Brain microvascular endothelial cell (primary cell): Measurements from ENCODE around the gene L3MBTL1.

Experiments used
- DNase-seq: peaks from one replicate; pipeline ENCODE4 v3.0.0-alpha.2; 2020
- H3K27ac ChIP-seq: fragments of 250-450 bp; sonication (Bioruptor Pico); 2 replicates; pipeline ENCODE4 v1.5.1; 2020; ENCODE audit warnings: mild to moderate bottlenecking, moderate library complexity
- H3K27me3 ChIP-seq: fragments of 250-450 bp; sonication (Bioruptor Pico); replicated peaks from 2 replicates; pipeline ENCODE4 v1.5.1; 2020; ENCODE audit warnings: mild to moderate bottlenecking
- H3K36me3 ChIP-seq: fragments of 250-450 bp; sonication (Bioruptor Pico); replicated peaks from 2 replicates; pipeline ENCODE4 v1.5.1; 2020; ENCODE audit warnings: mild to moderate bottlenecking
- H3K4me3 ChIP-seq: 2 replicates; pipeline ENCODE4 v1.5.1; 2011; ENCODE audit warnings: low read depth, mild to moderate bottlenecking, control low read depth, low read length, moderate library complexity
- in situ Hi-C: cut with HindIII; loops from 2 replicates; pipeline ENCODE4 v1.10.0; 2017; ENCODE audit warnings: low sequenced_read_pairs, low pct_ligation_motif_present
- TF ChIP-seq, protein P1 (sequence below): IDR thresholded peaks from 2 replicates; pipeline ENCODE4 v1.5.1; 2011; ENCODE audit warnings: low read depth, mild to moderate bottlenecking, moderate library complexity, low read length, control low read depth, inconsistent platforms; ENCODE audit errors: missing control alignments

L3MBTL1 gene

DNA sequence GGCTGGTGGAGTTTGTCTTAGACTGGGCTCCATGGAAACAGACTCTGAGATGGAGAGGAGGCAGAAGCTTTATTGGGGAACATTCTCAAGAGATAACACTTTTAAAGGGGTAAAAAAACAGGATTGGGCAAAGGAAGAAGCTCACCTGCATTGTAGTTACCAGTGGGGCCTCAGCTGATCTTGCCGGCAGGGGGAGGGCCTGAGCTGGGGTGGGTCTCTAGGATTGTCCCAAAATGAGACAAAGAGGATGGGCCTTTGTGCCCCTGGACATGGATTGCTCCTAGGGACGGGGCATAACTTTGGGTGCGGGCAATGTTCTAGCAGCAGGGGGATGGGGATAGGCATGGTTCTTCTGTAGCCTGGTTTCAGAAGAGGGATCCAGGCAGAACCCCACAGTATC, 63.8 kb downstream of the L3MBTL1 start:
- H3K36me3 ChIP-seq = no peaks in the 10 kb centered on the region
- in situ Hi-C loops = no loop called here
- H3K27me3 ChIP-seq = no peaks in the 10 kb centered on the region
- TF ChIP-seq, protein P1, sequence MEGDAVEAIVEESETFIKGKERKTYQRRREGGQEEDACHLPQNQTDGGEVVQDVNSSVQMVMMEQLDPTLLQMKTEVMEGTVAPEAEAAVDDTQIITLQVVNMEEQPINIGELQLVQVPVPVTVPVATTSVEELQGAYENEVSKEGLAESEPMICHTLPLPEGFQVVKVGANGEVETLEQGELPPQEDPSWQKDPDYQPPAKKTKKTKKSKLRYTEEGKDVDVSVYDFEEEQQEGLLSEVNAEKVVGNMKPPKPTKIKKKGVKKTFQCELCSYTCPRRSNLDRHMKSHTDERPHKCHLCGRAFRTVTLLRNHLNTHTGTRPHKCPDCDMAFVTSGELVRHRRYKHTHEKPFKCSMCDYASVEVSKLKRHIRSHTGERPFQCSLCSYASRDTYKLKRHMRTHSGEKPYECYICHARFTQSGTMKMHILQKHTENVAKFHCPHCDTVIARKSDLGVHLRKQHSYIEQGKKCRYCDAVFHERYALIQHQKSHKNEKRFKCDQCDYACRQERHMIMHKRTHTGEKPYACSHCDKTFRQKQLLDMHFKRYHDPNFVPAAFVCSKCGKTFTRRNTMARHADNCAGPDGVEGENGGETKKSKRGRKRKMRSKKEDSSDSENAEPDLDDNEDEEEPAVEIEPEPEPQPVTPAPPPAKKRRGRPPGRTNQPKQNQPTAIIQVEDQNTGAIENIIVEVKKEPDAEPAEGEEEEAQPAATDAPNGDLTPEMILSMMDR = no peak
- H3K27ac ChIP-seq = no peak overlapping the region
- no peak for DNase-seq
- no peak overlapping the region for H3K4me3 ChIP-seq

DNA sequence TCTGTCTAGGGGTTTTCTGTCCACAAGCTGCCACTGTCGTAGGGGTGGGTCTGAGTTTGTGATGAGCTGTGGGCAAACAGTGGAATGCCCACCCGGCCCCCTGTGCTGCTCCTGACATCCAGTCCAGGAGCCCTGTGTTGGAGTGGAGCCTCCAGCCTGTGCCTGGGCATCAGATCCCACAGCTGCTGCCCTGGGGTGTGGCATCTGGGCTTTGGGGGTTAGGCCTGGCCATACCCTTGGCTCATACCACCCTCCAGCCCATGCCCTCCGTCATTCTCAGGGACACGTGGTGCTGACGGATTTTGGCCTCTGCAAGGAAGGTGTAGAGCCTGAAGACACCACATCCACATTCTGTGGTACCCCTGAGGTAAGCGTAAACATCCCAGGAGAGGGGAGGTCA, 64.3 kb downstream of the L3MBTL1 start:
- in situ Hi-C loops = no loop called here
- no peaks in the 10 kb centered on the region for H3K36me3 ChIP-seq
- DNase-seq = no peak
- no peak overlapping the region for H3K4me3 ChIP-seq
- H3K27me3 ChIP-seq = no peaks in the 10 kb centered on the region
- TF ChIP-seq, protein P1 = no peak
- no peak overlapping the region for H3K27ac ChIP-seq

DNA sequence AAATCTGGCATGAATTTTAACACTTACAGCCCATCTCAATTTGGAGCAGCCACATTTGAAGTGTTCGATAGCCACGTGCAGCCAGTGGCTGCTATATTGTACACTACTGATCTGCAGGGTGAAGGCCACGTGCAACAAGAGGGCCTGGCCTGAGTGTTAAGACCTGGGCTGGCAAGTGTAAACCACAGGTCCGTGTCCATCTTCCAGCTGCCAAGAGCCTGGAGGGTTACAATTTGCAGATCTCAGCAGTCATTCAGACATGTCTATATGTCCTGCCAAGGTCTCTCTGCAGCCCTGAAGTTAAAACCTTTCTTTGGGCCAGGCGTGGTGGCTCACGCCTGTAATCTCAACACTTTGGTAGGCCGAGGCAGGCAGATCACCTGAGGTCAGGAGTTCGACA, 65.4 kb downstream of the L3MBTL1 start:
- H3K4me3 ChIP-seq = no peak overlapping the region
- no peak overlapping the region for H3K27ac ChIP-seq
- DNase-seq = no peak
- H3K27me3 ChIP-seq = no peaks in the 10 kb centered on the region
- no peaks in the 10 kb centered on the region for H3K36me3 ChIP-seq
- in situ Hi-C loops = no loop called here
- TF ChIP-seq, protein P1 = no peak

DNA sequence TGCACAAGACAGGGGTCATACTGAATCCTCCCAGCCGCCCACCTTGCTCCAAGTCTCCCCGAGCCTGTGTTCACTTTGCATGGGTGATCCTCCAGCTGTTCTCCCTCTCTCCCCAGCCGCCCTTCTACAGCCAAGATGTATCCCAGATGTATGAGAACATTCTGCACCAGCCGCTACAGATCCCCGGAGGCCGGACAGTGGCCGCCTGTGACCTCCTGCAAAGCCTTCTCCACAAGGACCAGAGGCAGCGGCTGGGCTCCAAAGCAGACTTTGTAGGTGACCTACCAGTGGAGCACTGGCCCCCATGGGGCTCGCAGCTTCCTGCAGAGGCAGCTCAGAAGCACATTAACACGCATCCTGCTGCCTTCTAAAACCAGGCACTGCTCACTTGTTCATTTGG, 68.6 kb downstream of the L3MBTL1 start:
- Histone ChIP-seq H3K4me3 (no peak overlapping the region), H3K27ac (no peak overlapping the region), H3K36me3 (no peaks in the 10 kb centered on the region), H3K27me3 (no peaks in the 10 kb centered on the region)
- TF ChIP-seq, protein P1 = no peak
- in situ Hi-C loops = no loop called here
- no peak for DNase-seq

DNA sequence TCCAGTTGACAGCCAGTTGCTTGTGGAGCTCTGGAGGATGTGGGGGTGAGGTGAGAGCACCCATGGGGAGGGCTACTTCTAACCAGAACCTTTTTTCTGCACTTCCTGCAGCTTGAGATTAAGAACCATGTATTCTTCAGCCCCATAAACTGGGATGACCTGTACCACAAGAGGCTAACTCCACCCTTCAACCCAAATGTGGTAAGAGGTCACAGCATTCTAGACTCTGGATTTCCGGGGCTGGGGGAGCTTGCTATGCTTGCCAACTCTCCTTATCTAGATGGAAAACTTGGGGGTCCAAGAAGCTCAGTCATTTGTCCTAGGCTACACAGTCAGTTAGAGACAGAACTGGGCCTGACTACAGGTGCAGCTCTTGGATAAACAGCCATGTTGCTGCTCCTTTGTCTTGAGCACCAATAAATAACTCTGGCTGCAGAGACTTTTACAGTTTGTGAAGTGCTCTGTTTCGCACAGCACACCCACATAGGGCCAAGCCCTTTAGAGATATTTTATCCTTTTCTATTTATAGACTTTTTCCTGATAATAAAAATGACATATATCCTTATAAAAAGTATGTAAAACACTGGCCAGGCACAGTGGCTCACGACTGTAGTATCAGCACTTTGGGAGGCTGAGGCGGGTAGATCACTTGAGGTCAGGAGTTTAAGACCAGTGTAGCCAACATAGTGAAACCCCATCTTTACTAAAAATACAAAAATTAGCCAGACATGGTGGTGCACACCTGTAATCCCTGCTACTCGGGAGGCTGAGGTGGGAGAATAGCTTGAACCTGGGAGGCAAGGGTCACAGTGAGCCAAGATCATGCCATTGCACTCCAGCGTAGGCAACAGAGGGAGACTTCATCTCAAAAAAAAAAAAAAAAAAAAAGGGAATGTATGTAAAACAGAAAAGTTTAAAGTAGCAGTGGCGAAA, 72.6 kb downstream of the L3MBTL1 start:
- TF ChIP-seq, protein P1 = no peak
- no peaks in the 10 kb centered on the region for H3K36me3 ChIP-seq
- in situ Hi-C loops = no loop called here
- no peak overlapping the region for H3K4me3 ChIP-seq
- no peak for DNase-seq
- H3K27me3 ChIP-seq = no peaks in the 10 kb centered on the region
- no peak overlapping the region for H3K27ac ChIP-seq
